WTC11 (cell line): Measurements from ENCODE around the gene PHC3. TPM values are rescaled to one million over a fixed set of nuclear protein-coding genes. Genes with fewer than 3 reads are reported as not detected.

Experiments
- ATAC-seq: fragments of 200-7000 bp; cut with Tn5 transposase; 2 replicates; pipeline ENCODE4 v1.10.0; 2021; ENCODE audit warnings: mild to moderate bottlenecking, moderate library complexity
- CTCF ChIA-PET: fragments of 300-600 bp; sonication (Branson Sonifier 250); formaldehyde crosslinking; loops from one replicate; lab custom pipeline; 2021; ENCODE audit warnings: antibody characterized with exemption; lab: Charles Lee
- POLR2A ChIA-PET: fragments of 350-600 bp; sonication (Branson Sonifier 250); formaldehyde crosslinking; loops from one replicate; lab custom pipeline; 2021; ENCODE audit warnings: antibody characterized with exemption; lab: Charles Lee
- DNase-seq: peaks from one replicate; pipeline ENCODE4 v3.0.0; 2021; ENCODE audit warnings: low spot score
- H3K27ac Mint-ChIP-seq: 2 replicates; pipeline ENCODE4 v1.8.0; 2021; ENCODE audit warnings: mixed read lengths
- H3K27me3 Mint-ChIP-seq: 2 replicates; pipeline ENCODE4 v1.8.0; 2021; ENCODE audit warnings: low read depth, mild to moderate bottlenecking, moderate library complexity, mixed read lengths
- H3K36me3 Mint-ChIP-seq: 2 replicates; pipeline ENCODE4 v1.8.0; 2021; ENCODE audit warnings: mixed read lengths
- H3K4me1 Mint-ChIP-seq: 2 replicates; pipeline ENCODE4 v1.8.0; 2022; ENCODE audit warnings: mixed read lengths
- H3K4me3 Mint-ChIP-seq: 2 replicates; pipeline ENCODE4 v1.8.0; 2021; ENCODE audit warnings: mild to moderate bottlenecking, moderate library complexity, mixed read lengths
- H3K9me3 Mint-ChIP-seq: 2 replicates; pipeline ENCODE4 v1.8.0; 2021; ENCODE audit warnings: mixed read lengths
- AR ChIP-seq: fragments of 250-450 bp; sonication (Bioruptor Pico); IDR thresholded peaks from 2 replicates; pipeline ENCODE4 v1.9.0; 2021; ENCODE audit warnings: mild to moderate bottlenecking
- ARID4B ChIP-seq: sonication (generic); formaldehyde crosslinking; IDR thresholded peaks from 2 replicates; pipeline ENCODE4 v1.8.0; 2023; ENCODE audit warnings: missing genetic modification reagents, mild to moderate bottlenecking, borderline replicate concordance
- ATF1 ChIP-seq: sonication (generic); formaldehyde crosslinking; IDR thresholded peaks from 2 replicates; pipeline ENCODE4 v1.8.1; 2023; ENCODE audit warnings: mild to moderate bottlenecking, moderate library complexity, missing genetic modification reagents
- CREB1 ChIP-seq: sonication (generic); formaldehyde crosslinking; IDR thresholded peaks from 2 replicates; pipeline ENCODE4 v1.8.0; 2023; ENCODE audit warnings: mild to moderate bottlenecking, missing genetic modification reagents
- E2F5 ChIP-seq: sonication (generic); formaldehyde crosslinking; IDR thresholded peaks from 2 replicates; pipeline ENCODE4 v1.8.1; 2022; ENCODE audit warnings: mild to moderate bottlenecking, moderate library complexity, missing genetic modification reagents
- NFATC4 ChIP-seq: fragments of 250-450 bp; sonication (Bioruptor Pico); IDR thresholded peaks from 2 replicates; pipeline ENCODE4 v1.9.0; 2021; ENCODE audit warnings: mild to moderate bottlenecking
- RELA ChIP-seq: sonication (generic); formaldehyde crosslinking; IDR thresholded peaks from 2 replicates; pipeline ENCODE4 v1.8.1; 2022; ENCODE audit warnings: missing genetic modification reagents, mild to moderate bottlenecking, borderline replicate concordance
- ZNF121 ChIP-seq: sonication (generic); formaldehyde crosslinking; IDR thresholded peaks from 2 replicates; pipeline ENCODE4 v1.8.0; 2023; ENCODE audit warnings: missing genetic modification reagents
- ZNF281 ChIP-seq: sonication (generic); formaldehyde crosslinking; IDR thresholded peaks from 2 replicates; pipeline ENCODE4 v1.8.0; 2023; ENCODE audit warnings: mild to moderate bottlenecking, missing genetic modification reagents
- ZNF416 ChIP-seq: fragments of 250-450 bp; sonication (Bioruptor Pico); IDR thresholded peaks from 2 replicates; pipeline ENCODE4 v1.9.0; 2021; ENCODE audit warnings: mild to moderate bottlenecking, inconsistent platforms
- ZNF423 ChIP-seq: fragments of 250-450 bp; sonication (Bioruptor Pico); IDR thresholded peaks from 2 replicates; pipeline ENCODE4 v2.1.2; 2022; ENCODE audit warnings: mild to moderate bottlenecking, moderate library complexity
- total RNA-seq: library from RNA; stranded (reverse); gene quantifications from 3 replicates; pipeline ENCODE4 v1.2.3, GENCODE V29; 2021
- TF ChIP-seq, protein P1 (sequence below): sonication (generic); formaldehyde crosslinking; IDR thresholded peaks from 2 replicates; pipeline ENCODE4 v1.8.0; 2022; ENCODE audit warnings: missing genetic modification reagents
- TF ChIP-seq, protein P2 (sequence below): sonication (generic); formaldehyde crosslinking; IDR thresholded peaks from 2 replicates; pipeline ENCODE4 v1.8.0; 2022; ENCODE audit warnings: mild to moderate bottlenecking, missing genetic modification reagents

Gene PHC3
- total RNA-seq, 1 experiment from 2014 or later = 27.8 TPM

GRCh38 chr3:170228093-170228766 lies 46.7 kb upstream of the PHC3 start:
- Mint-ChIP-seq H3K27me3 (no peaks in the 10 kb centered on the region), H3K36me3 (no peaks in the 10 kb centered on the region), H3K4me1 (peaks cover 42% of the 10 kb centered on the region), H3K4me3 (no peak overlapping the region), H3K9me3 (no peaks in the 10 kb centered on the region), H3K27ac (peak overlapping the region; percentile 42; the same call in 1 of the 2 replicates)
- DNase-seq (no peak), ATAC-seq (peak; percentile 34)
- CTCF ChIA-PET = interaction anchor here (0.5 kb wide), 1 partner anchor 278 kb away, joined by 5 read pairs; no protein-coding TSS in a partner anchor
- TF ChIP-seq AR (CRISPR knock-in tag) (no peak), NFATC4 (no peak), ZNF121 (CRISPR knock-in tag) (peak; percentile 93), RELA (CRISPR knock-in tag) (no peak)
- POLR2A ChIA-PET = no interaction called here

- H3K4me1 Mint-ChIP-seq = peaks cover 42% of the 10 kb centered on the region
- H3K4me3 Mint-ChIP-seq = no peak overlapping the region
- ATAC-seq (no peak), DNase-seq (no peak)
- ChIA-PET CTCF (interaction anchor here (0.7 kb wide), 1 partner anchor 38 kb away, joined by 3 read pairs; no protein-coding TSS in a partner anchor), POLR2A (no interaction called here)
- no peaks in the 10 kb centered on the region for H3K9me3 Mint-ChIP-seq
- H3K27me3 Mint-ChIP-seq = no peaks in the 10 kb centered on the region
- peak overlapping the region; percentile 12; the same call in 1 of the 2 replicates for H3K27ac Mint-ChIP-seq
- no peaks in the 10 kb centered on the region for H3K36me3 Mint-ChIP-seq
- TF ChIP-seq E2F5 (CRISPR knock-in tag) = no peak
- TF ChIP-seq ATF1 (CRISPR knock-in tag) = no peak
- no peak for TF ChIP-seq ZNF121 (CRISPR knock-in tag)
- TF ChIP-seq ZNF423 (CRISPR knock-in tag) = no peak
- TF ChIP-seq ZNF281 = no peak
- TF ChIP-seq CREB1 (CRISPR knock-in tag) = no peak
- TF ChIP-seq, protein P1, sequence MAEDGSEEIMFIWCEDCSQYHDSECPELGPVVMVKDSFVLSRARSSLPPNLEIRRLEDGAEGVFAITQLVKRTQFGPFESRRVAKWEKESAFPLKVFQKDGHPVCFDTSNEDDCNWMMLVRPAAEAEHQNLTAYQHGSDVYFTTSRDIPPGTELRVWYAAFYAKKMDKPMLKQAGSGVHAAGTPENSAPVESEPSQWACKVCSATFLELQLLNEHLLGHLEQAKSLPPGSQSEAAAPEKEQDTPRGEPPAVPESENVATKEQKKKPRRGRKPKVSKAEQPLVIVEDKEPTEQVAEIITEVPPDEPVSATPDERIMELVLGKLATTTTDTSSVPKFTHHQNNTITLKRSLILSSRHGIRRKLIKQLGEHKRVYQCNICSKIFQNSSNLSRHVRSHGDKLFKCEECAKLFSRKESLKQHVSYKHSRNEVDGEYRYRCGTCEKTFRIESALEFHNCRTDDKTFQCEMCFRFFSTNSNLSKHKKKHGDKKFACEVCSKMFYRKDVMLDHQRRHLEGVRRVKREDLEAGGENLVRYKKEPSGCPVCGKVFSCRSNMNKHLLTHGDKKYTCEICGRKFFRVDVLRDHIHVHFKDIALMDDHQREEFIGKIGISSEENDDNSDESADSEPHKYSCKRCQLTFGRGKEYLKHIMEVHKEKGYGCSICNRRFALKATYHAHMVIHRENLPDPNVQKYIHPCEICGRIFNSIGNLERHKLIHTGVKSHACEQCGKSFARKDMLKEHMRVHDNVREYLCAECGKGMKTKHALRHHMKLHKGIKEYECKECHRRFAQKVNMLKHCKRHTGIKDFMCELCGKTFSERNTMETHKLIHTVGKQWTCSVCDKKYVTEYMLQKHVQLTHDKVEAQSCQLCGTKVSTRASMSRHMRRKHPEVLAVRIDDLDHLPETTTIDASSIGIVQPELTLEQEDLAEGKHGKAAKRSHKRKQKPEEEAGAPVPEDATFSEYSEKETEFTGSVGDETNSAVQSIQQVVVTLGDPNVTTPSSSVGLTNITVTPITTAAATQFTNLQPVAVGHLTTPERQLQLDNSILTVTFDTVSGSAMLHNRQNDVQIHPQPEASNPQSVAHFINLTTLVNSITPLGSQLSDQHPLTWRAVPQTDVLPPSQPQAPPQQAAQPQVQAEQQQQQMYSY (CRISPR knock-in tag) = no peak
- TF ChIP-seq ZNF416 (CRISPR knock-in tag) = no peak
- TF ChIP-seq, protein P2, sequence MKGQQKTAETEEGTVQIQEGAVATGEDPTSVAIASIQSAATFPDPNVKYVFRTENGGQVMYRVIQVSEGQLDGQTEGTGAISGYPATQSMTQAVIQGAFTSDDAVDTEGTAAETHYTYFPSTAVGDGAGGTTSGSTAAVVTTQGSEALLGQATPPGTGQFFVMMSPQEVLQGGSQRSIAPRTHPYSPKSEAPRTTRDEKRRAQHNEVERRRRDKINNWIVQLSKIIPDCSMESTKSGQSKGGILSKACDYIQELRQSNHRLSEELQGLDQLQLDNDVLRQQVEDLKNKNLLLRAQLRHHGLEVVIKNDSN (CRISPR knock-in tag) = no peak
- TF ChIP-seq ARID4B (CRISPR knock-in tag) = no peak
Observed at GRCh38 chr3:170226426-170226960, 45.0 kb upstream of the PHC3 start.
